IPS-20b (cell line): Measurements from ENCODE around the gene BCL7C.
"Not testable (repeated sequence)": the region's sequence is repeated elsewhere in the genome, so short reads cannot be mapped to it uniquely, and the experiment has no call there.

Experiments
- H3K27ac ChIP-seq: one replicate; pipeline ENCODE4 v1.5.1; 2013; ENCODE audit warnings: low read length
- H3K27me3 ChIP-seq: 2 replicates; pipeline ENCODE4 v1.6.1; 2013; ENCODE audit warnings: mild to moderate bottlenecking, low read length, inconsistent platforms; ENCODE audit not compliant: insufficient read depth
- H3K36me3 ChIP-seq: 2 replicates; pipeline ENCODE4 v1.6.1; 2013; ENCODE audit warnings: low read depth, mild to moderate bottlenecking, inconsistent platforms, low read length, moderate library complexity; ENCODE audit not compliant: insufficient read depth
- H3K4me1 ChIP-seq: 2 replicates; pipeline ENCODE4 v1.6.1; 2013; ENCODE audit warnings: mild to moderate bottlenecking, control low read depth, inconsistent platforms, low read length, moderate library complexity; ENCODE audit not compliant: insufficient read depth
- H3K4me3 ChIP-seq: 2 replicates; pipeline ENCODE4 v1.5.1; 2013; ENCODE audit warnings: mild to moderate bottlenecking, low read length, inconsistent platforms
- H3K9ac ChIP-seq: 2 replicates; pipeline ENCODE4 v1.6.1; 2013; ENCODE audit warnings: low read depth, mild to moderate bottlenecking, inconsistent platforms, low read length, moderate library complexity
- H3K9me3 ChIP-seq: 2 replicates; pipeline ENCODE4 v1.6.1; 2013; ENCODE audit warnings: mild to moderate bottlenecking, low read depth, low read length, inconsistent platforms; ENCODE audit not compliant: insufficient read depth

Gene BCL7C

GRCh38 chr16:30893744-30894539 is at the start of gene BCL7C:
TSS of gene BCL7C (minus strand) at chr16:30894077. CDS start at chr16:30893944, 133 bp downstream.
- Histone ChIP-seq H3K27me3 (peaks cover 17% of the 10 kb centered on the region), H3K9ac (peak within 1 kb of the TSS; percentile 75; the same call in 1 of the 2 replicates), H3K27ac (no peak within 1 kb of the TSS), H3K9me3 (no peaks in the 10 kb centered on the region), H3K4me1 (peaks cover 6% of the 10 kb centered on the region), H3K4me3 (peak within 1 kb of the TSS; percentile 77), H3K36me3 (0 out of 2 replicates have a peak, but pooled peaks cover 4% of the 10 kb centered on the region)

GRCh38 chr16:30942426-30942806 is 48.5 kb upstream of the BCL7C start:
- no peaks in the 10 kb centered on the region for H3K9me3 ChIP-seq
- H3K27ac ChIP-seq = no peak overlapping the region
- H3K27me3 ChIP-seq = no peaks in the 10 kb centered on the region
- peaks cover 10% of the 10 kb centered on the region; the same call in 1 of the 2 replicates for H3K4me1 ChIP-seq
- 0 out of 2 replicates have a peak overlapping the region, but pooled peaks have one; percentile 4 for H3K4me3 ChIP-seq
- peaks cover 50% of the 10 kb centered on the region for H3K36me3 ChIP-seq
- no peak overlapping the region for H3K9ac ChIP-seq

DNA sequence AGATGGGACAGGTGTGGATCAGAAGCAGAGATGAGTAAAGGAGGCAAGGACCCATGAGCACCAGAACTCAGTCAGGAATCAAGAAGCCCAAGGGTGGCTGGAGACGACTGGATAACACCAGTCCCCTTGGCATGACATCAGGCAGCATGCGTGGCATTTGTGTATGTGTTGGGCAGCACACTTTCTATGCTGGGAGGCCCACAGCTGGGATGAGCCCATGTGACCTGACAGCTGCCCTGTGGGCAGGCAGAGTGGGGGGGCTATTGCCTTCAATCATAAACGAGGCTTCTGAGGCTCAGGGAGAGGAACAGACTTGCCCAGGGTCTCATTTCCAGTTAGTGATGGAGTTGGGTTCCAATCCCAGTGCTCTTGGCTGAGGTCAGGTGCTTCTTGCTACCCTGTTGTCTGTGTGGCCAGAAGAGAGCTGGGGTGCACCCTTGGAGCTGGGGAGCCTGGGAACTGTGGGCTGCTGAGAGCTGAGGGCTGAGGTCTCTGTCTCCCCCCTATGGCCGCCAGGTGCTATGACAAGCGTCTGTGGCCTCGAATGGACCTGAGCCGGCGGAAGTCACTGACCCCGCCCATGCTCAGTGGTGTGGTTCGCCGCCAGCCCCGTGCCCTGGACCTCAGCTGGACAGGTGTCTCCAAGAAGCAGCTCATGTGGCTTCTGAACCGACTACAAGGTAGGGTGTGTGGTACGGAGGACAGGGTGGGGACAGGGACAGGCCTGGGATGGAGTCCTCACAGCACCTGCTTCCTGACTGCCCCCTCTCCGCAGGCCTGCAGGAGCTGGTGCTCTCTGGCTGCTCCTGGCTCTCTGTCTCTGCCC is 47.9 kb upstream of the BCL7C start:
- H3K4me1 ChIP-seq = peaks cover 7% of the 10 kb centered on the region; the same call in 1 of the 2 replicates
- no peaks in the 10 kb centered on the region for H3K9me3 ChIP-seq
- no peak overlapping the region for H3K9ac ChIP-seq
- no peak overlapping the region for H3K27ac ChIP-seq
- H3K36me3 ChIP-seq = peaks cover 57% of the 10 kb centered on the region
- no peaks in the 10 kb centered on the region for H3K27me3 ChIP-seq
- 0 out of 2 replicates have a peak overlapping the region, but pooled peaks have one; percentile 4 for H3K4me3 ChIP-seq

GRCh38 chr16:30939571-30939970 is 45.7 kb upstream of the BCL7C start:
- not testable (repeated sequence) for H3K4me3 ChIP-seq, H3K9ac ChIP-seq, H3K9me3 ChIP-seq, H3K27ac ChIP-seq, H3K27me3 ChIP-seq, H3K4me1 ChIP-seq
- peaks cover 60% of the 10 kb centered on the region for H3K36me3 ChIP-seq

- no peak overlapping the region for H3K27ac ChIP-seq
- H3K9ac ChIP-seq = no peak overlapping the region
- H3K4me3 ChIP-seq = no peak overlapping the region
- H3K9me3 ChIP-seq = no peaks in the 10 kb centered on the region
- no peaks in the 10 kb centered on the region for H3K27me3 ChIP-seq
- H3K36me3 ChIP-seq = peaks cover 50% of the 10 kb centered on the region
- peaks cover 5% of the 10 kb centered on the region; the same call in 1 of the 2 replicates for H3K4me1 ChIP-seq
Measured at GRCh38 chr16:30937692-30938091, 43.8 kb upstream of the BCL7C start.

GRCh38 chr16:30934827-30935557 is 41.1 kb upstream of the BCL7C start:
- Histone ChIP-seq H3K9ac (no peak overlapping the region), H3K9me3 (no peaks in the 10 kb centered on the region), H3K4me1 (no peaks in the 10 kb centered on the region), H3K27ac (no peak overlapping the region), H3K27me3 (no peaks in the 10 kb centered on the region), H3K36me3 (peaks cover 62% of the 10 kb centered on the region), H3K4me3 (no peak overlapping the region)

DNA sequence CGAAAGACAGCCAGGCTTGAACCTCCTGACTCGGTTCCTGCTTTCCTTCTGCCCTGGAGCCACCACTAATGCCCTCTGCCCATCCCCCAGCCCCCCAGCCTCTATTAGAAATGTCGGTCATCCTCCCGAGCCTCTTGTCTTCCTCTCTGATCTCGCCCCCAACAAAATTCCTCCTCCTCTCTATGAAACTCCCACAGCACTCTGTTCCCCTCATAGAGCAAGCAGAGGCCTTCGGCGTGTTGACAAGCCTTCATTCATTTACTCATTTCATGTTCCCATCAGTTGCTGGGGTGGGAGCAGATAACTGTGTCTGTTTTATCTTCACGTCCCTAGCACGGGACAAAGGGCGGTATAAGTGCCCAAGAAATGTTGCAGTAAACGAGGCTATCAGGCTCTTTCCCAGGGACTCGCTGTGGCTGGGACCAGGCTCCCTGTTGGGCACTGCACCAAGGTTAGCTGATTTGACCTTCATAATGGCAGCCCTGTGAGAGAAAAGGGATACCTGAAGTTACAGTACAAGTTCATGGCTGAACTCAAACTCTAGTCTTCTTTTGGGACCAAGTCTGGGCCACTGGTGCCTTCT is 37.3 kb upstream of the BCL7C start:
- Histone ChIP-seq H3K36me3 (peaks cover 64% of the 10 kb centered on the region), H3K27me3 (no peaks in the 10 kb centered on the region), H3K9me3 (no peaks in the 10 kb centered on the region), H3K4me3 (no peak overlapping the region), H3K27ac (no peak overlapping the region), H3K9ac (no peak overlapping the region), H3K4me1 (no peaks in the 10 kb centered on the region; the same call in 1 of the 2 replicates)

DNA sequence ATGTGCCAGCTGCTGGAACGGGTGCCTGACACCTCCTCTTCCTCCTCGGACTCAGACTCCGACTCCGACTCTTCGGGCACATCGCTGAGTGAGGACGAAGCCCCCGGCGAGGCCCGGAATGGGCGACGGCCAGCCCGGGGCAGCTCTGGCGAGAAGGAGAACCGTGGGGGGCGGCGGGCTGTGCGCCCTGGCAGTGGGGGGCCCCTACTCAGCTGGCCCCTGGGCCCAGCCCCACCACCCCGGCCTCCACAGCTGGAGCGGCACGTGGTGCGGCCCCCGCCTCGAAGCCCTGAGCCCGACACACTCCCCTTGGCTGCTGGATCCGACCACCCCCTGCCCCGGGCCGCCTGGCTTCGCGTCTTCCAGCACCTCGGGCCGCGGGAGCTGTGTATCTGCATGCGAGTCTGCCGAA is 36.3 kb upstream of the BCL7C start:
- no peak overlapping the region for H3K4me3 ChIP-seq
- no peaks in the 10 kb centered on the region for H3K27me3 ChIP-seq
- no peaks in the 10 kb centered on the region; the same call in 1 of the 2 replicates for H3K4me1 ChIP-seq
- no peak overlapping the region for H3K9ac ChIP-seq
- H3K27ac ChIP-seq = no peak overlapping the region
- no peaks in the 10 kb centered on the region for H3K9me3 ChIP-seq
- H3K36me3 ChIP-seq = peaks cover 59% of the 10 kb centered on the region

- Histone ChIP-seq H3K4me3 (no peak overlapping the region), H3K9me3 (no peaks in the 10 kb centered on the region), H3K9ac (no peak overlapping the region), H3K27ac (no peak overlapping the region), H3K4me1 (no peaks in the 10 kb centered on the region; the same call in 1 of the 2 replicates), H3K27me3 (no peaks in the 10 kb centered on the region), H3K36me3 (peaks cover 53% of the 10 kb centered on the region)
Measured at GRCh38 chr16:30929167-30929566, 35.3 kb upstream of the BCL7C start.

GRCh38 chr16:30928390-30928789 is 34.5 kb upstream of the BCL7C start:
- Histone ChIP-seq H3K4me3 (no peak overlapping the region), H3K27ac (no peak overlapping the region), H3K9ac (no peak overlapping the region), H3K9me3 (no peaks in the 10 kb centered on the region), H3K4me1 (no peaks in the 10 kb centered on the region; the same call in 1 of the 2 replicates), H3K27me3 (no peaks in the 10 kb centered on the region), H3K36me3 (peaks cover 50% of the 10 kb centered on the region)

- H3K27ac ChIP-seq = peak overlapping the region; percentile 50
- no peak overlapping the region for H3K9ac ChIP-seq
Measured at GRCh38 chr16:30927789-30928378, 34.0 kb upstream of the BCL7C start.

More at GRCh38 chr16:30927789-30928378, 34.0 kb upstream of the BCL7C start:
- Histone ChIP-seq H3K36me3 (peaks cover 50% of the 10 kb centered on the region), H3K27me3 (no peaks in the 10 kb centered on the region), H3K4me3 (no peak overlapping the region), H3K4me1 (no peaks in the 10 kb centered on the region; the same call in 1 of the 2 replicates), H3K9me3 (no peaks in the 10 kb centered on the region)
